ENCODE measurements around the gene RNF214. TPM values are rescaled to one million over a fixed set of nuclear protein-coding genes. Genes with fewer than 3 reads are reported as not detected.

The RNF214 gene
- total RNA-seq, 1 donor from 2014 or later: 39.9 TPM

- no peaks in the 10 kb centered on the region for H3K4me1 Mint-ChIP-seq
- H3K27ac Mint-ChIP-seq: no peak overlapping the region
- TF ChIP-seq CTCF (IDR thresholded peaks at IDR 0.05; ENCODE audit: unreplicated experiment): no peak
- no peak overlapping the region for H3K4me3 Mint-ChIP-seq
- DNase-seq (ENCODE audit: low spot score in 2 of 2, unreplicated experiment in 2 of 2): no peak
- peaks cover 45% of the 10 kb centered on the region for H3K36me3 Mint-ChIP-seq
- no peaks in the 10 kb centered on the region for H3K9me3 Mint-ChIP-seq
- no peaks in the 10 kb centered on the region for H3K27me3 Mint-ChIP-seq (ENCODE audit: low read depth)
These were observed 55.2 kb downstream of the RNF214 start for GRCh38 chr11:117287668-117288067.

GRCh38 chr11:117289795-117290194, 57.3 kb downstream of the RNF214 start:
- Mint-ChIP-seq H3K27me3 (ENCODE audit: low read depth) (no peaks in the 10 kb centered on the region), H3K4me3 (no peak overlapping the region), H3K36me3 (peaks cover 46% of the 10 kb centered on the region), H3K9me3 (no peaks in the 10 kb centered on the region), H3K4me1 (no peaks in the 10 kb centered on the region), H3K27ac (no peak overlapping the region)
- DNase-seq (ENCODE audit: low spot score in 2 of 2, unreplicated experiment in 2 of 2): no peak
- no peak for TF ChIP-seq CTCF (IDR thresholded peaks at IDR 0.05; ENCODE audit: unreplicated experiment)

- no peak within 1 kb of the TSS for H3K4me3 Mint-ChIP-seq
- no peaks in the 10 kb centered on the region for H3K4me1 Mint-ChIP-seq
- no peaks in the 10 kb centered on the region for H3K27me3 Mint-ChIP-seq (ENCODE audit: low read depth)
- TF ChIP-seq CTCF (IDR thresholded peaks at IDR 0.05; ENCODE audit: unreplicated experiment): no peak
- peaks cover 47% of the 10 kb centered on the region for H3K36me3 Mint-ChIP-seq
- H3K9me3 Mint-ChIP-seq: no peaks in the 10 kb centered on the region
- no peak within 1 kb of the TSS for H3K27ac Mint-ChIP-seq
- DNase-seq (ENCODE audit: low spot score in 2 of 2, unreplicated experiment in 2 of 2): no peak
These were observed 58.4 kb downstream of the RNF214 start, which contains the start of gene BACE1-AS for GRCh38 chr11:117290809-117291396. Gene BACE1-AS, plus strand, starts transcription at chr11:117291346.

- Mint-ChIP-seq H3K36me3 (peaks cover 47% of the 10 kb centered on the region), H3K4me3 (no peak overlapping the region), H3K27ac (no peak overlapping the region)
These were observed 60.1 kb downstream of the RNF214 start for GRCh38 chr11:117292616-117293015.

GRCh38 chr11:117295438-117296137, 63.1 kb downstream of the RNF214 start:
- no peak for TF ChIP-seq CTCF (IDR thresholded peaks at IDR 0.05; ENCODE audit: unreplicated experiment)
- Mint-ChIP-seq H3K27ac (no peak overlapping the region), H3K4me1 (peaks cover 16% of the 10 kb centered on the region), H3K27me3 (ENCODE audit: low read depth) (no peaks in the 10 kb centered on the region), H3K4me3 (no peak overlapping the region), H3K9me3 (no peaks in the 10 kb centered on the region), H3K36me3 (peaks cover 30% of the 10 kb centered on the region)
- no peak for DNase-seq (ENCODE audit: low spot score in 2 of 2, unreplicated experiment in 2 of 2)

More at GRCh38 chr11:117292616-117293015, 60.1 kb downstream of the RNF214 start:
- H3K9me3 Mint-ChIP-seq: no peaks in the 10 kb centered on the region
- no peaks in the 10 kb centered on the region for H3K4me1 Mint-ChIP-seq
- TF ChIP-seq CTCF (IDR thresholded peaks at IDR 0.05; ENCODE audit: unreplicated experiment): no peak
- DNase-seq (ENCODE audit: low spot score in 2 of 2, unreplicated experiment in 2 of 2): no peak
- no peaks in the 10 kb centered on the region for H3K27me3 Mint-ChIP-seq (ENCODE audit: low read depth)
